DND-41 (cell line): ENCODE measurements around the gene RCAN1.

ENCODE experiments used
- ATAC-seq: fragments of 200-7000 bp; cut with Tn5 transposase; 3 replicates; pipeline ENCODE4 v1.9.1; 2021; ENCODE audit warnings: low read depth; ENCODE audit not compliant: insufficient read depth
- DNase-seq: peaks from one replicate; pipeline ENCODE4 v3.0.0-alpha.2; 2020
- H2AFZ ChIP-seq: 2 replicates; pipeline ENCODE4 v1.6.0; 2012; ENCODE audit warnings: low read depth, low read length
- H3K27ac ChIP-seq: 2 replicates; pipeline ENCODE4 v1.5.1; 2012; ENCODE audit warnings: low read length, inconsistent platforms
- H3K27me3 ChIP-seq: fragments of 200-600 bp; sonication (generic); 2 replicates; pipeline ENCODE4 v1.6.0; 2012; ENCODE audit warnings: low read length, mild to moderate bottlenecking, inconsistent platforms; ENCODE audit not compliant: insufficient read depth, poor library complexity
- H3K36me3 ChIP-seq: 2 replicates; pipeline ENCODE4 v1.5.1; 2012; ENCODE audit warnings: low read length, inconsistent platforms; ENCODE audit not compliant: insufficient read depth
- H3K4me1 ChIP-seq: 2 replicates; pipeline ENCODE4 v1.5.1; 2012; ENCODE audit warnings: mild to moderate bottlenecking, low read length; ENCODE audit not compliant: insufficient read depth
- H3K4me2 ChIP-seq: 2 replicates; pipeline ENCODE4 v1.6.0; 2012; ENCODE audit warnings: mild to moderate bottlenecking, moderate library complexity, low read length, inconsistent platforms; ENCODE audit not compliant: insufficient read depth
- H3K4me3 ChIP-seq, 2 experiments: fragments of 200-600 bp in 1 of 2; shearing (Covaris generic) in 1 of 2; 2 replicates each; pipeline ENCODE4 v1.5.1; 2012 to 2016; ENCODE audit warnings: inconsistent platforms in 2 of 2, low read length in 2 of 2, mild to moderate bottlenecking in 2 of 2, low read depth in 1 of 2, moderate library complexity in 1 of 2
- H3K79me2 ChIP-seq: 2 replicates; pipeline ENCODE4 v1.6.0; 2012; ENCODE audit warnings: low read length, inconsistent platforms; ENCODE audit not compliant: insufficient read depth
- H3K9ac ChIP-seq: 2 replicates; pipeline ENCODE4 v1.6.0; 2012; ENCODE audit warnings: low read depth, mild to moderate bottlenecking, inconsistent platforms, low read length, moderate library complexity
- H3K9me3 ChIP-seq: 2 replicates; pipeline ENCODE4 v1.5.1; 2012; ENCODE audit warnings: low read length, moderate library complexity, mild to moderate bottlenecking, inconsistent platforms; ENCODE audit not compliant: insufficient read depth, severe bottlenecking
- H4K20me1 ChIP-seq: 2 replicates; pipeline ENCODE4 v1.6.0; 2012; ENCODE audit warnings: low read length; ENCODE audit not compliant: insufficient read depth
- EZH2 ChIP-seq: IDR thresholded peaks from 3 replicates; pipeline ENCODE4 v1.6.1; 2012; ENCODE audit warnings: borderline replicate concordance, low read depth, mild to moderate bottlenecking, moderate library complexity, low read length, inconsistent platforms; ENCODE audit not compliant: severe bottlenecking
- TF ChIP-seq, protein P1 (sequence below): IDR thresholded peaks from 2 replicates; pipeline ENCODE4 v1.5.1; 2012; ENCODE audit warnings: borderline replicate concordance, low read length, moderate library complexity, mild to moderate bottlenecking; ENCODE audit not compliant: poor library complexity, severe bottlenecking; ENCODE audit errors: extremely low read depth

RCAN1 gene

GRCh38 chr21:34554227-34554626 is 60.7 kb downstream of the RCAN1 start:
- no peak overlapping the region for H3K27ac ChIP-seq
- no peak overlapping the region for H3K4me2 ChIP-seq
- no peak overlapping the region for H3K4me3 ChIP-seq
- H3K9me3 ChIP-seq = no peaks in the 10 kb centered on the region
- peaks cover under 1% of the 10 kb centered on the region; the same call in 1 of the 2 replicates for H3K36me3 ChIP-seq
- no peaks in the 10 kb centered on the region for H3K4me1 ChIP-seq
- TF ChIP-seq, protein P1, sequence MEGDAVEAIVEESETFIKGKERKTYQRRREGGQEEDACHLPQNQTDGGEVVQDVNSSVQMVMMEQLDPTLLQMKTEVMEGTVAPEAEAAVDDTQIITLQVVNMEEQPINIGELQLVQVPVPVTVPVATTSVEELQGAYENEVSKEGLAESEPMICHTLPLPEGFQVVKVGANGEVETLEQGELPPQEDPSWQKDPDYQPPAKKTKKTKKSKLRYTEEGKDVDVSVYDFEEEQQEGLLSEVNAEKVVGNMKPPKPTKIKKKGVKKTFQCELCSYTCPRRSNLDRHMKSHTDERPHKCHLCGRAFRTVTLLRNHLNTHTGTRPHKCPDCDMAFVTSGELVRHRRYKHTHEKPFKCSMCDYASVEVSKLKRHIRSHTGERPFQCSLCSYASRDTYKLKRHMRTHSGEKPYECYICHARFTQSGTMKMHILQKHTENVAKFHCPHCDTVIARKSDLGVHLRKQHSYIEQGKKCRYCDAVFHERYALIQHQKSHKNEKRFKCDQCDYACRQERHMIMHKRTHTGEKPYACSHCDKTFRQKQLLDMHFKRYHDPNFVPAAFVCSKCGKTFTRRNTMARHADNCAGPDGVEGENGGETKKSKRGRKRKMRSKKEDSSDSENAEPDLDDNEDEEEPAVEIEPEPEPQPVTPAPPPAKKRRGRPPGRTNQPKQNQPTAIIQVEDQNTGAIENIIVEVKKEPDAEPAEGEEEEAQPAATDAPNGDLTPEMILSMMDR = no peak
- no peak for TF ChIP-seq EZH2
- ATAC-seq = no peak
- no peak for DNase-seq
- H3K79me2 ChIP-seq = peaks cover 12% of the 10 kb centered on the region; the same call in 1 of the 2 replicates
- H4K20me1 ChIP-seq = no peaks in the 10 kb centered on the region
- no peaks in the 10 kb centered on the region for H3K27me3 ChIP-seq
- no peak overlapping the region for H2AFZ ChIP-seq
- H3K9ac ChIP-seq = no peak overlapping the region

DNA sequence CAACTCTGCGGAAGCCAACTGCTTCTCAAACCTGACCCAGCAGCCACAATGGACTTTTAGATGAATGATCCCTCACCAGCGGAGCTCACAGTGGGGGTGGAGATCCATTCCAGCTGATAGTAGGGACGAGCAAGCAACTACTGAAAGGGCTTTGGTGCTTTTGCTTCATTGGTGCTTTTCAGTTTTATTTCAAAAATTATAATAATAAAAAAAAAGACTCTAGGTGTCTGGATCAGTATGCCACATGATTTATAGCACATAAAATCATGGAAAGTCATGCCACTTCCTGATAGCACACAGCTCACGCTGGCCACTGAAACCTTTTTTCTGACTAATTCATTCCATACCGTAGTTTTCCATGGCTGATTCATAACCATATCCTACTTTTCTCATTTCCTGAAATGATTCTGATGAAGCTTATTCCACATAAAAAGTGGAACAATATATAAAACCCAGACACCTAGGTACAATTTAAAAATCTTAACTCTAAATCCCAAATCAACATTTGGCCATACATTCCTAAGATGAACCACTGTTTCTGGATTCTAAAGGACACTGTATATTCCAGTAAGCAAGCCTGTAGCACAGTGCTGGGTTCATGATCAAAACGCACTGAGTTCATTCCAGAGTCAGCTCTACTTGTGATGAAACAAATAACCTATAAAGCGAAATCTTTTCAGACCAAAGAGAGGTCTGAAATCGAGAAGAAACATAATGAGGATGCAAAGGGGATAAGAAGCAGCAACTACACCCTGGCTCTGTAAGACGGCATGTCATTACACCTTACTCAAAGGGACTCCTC is 61.6 kb downstream of the RCAN1 start:
- Histone ChIP-seq H3K27ac (no peak overlapping the region), H3K9ac (no peak overlapping the region), H3K36me3 (no peaks in the 10 kb centered on the region), H3K79me2 (peaks cover 12% of the 10 kb centered on the region; the same call in 1 of the 2 replicates), H3K4me3 (no peak overlapping the region), H3K9me3 (no peaks in the 10 kb centered on the region), H3K4me2 (no peak overlapping the region), H3K27me3 (no peaks in the 10 kb centered on the region), H2AFZ (no peak overlapping the region), H4K20me1 (no peaks in the 10 kb centered on the region), H3K4me1 (no peaks in the 10 kb centered on the region)
- DNase-seq (no peak), ATAC-seq (no peak)
- TF ChIP-seq EZH2 = no peak
- TF ChIP-seq, protein P1 = no peak

DNA sequence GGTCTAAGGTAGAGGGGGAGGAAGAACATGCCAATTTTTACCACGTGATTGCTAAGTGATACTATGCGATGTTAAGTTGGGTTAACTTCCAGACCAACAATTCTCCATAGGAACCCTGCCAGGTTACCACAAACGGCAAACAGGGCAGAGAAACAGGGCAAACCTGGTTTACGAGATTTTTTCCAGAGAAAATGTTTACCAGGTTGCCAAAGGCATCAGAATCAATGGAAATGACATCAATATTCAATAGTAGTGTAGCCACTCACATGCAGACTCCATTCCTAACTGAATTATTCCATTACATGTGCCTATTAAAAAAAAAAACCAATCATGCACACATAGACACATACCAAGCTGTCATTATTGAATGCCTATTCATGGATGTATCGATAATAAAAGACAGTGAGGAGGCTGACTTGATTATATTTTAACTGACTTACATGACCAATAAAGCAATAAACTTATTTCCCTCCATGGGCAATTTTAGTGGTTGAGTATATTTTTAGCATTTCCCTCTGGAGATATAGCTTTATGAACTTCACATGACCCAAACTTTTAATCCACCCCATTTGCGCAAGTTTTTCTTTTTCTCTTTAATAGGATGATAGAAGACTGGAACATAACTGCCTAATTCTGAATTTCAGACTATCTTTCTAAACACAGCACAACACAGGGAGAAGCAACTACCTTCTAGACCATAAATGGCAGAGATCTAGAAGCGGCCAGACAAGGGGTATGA is 62.4 kb downstream of the RCAN1 start:
- Histone ChIP-seq H3K4me3 (no peak overlapping the region), H3K27ac (no peak overlapping the region), H3K79me2 (peaks cover 16% of the 10 kb centered on the region; the same call in 1 of the 2 replicates), H3K4me1 (no peaks in the 10 kb centered on the region), H3K4me2 (no peak overlapping the region), H4K20me1 (no peaks in the 10 kb centered on the region), H3K9ac (no peak overlapping the region), H3K9me3 (no peaks in the 10 kb centered on the region), H2AFZ (no peak overlapping the region), H3K27me3 (no peaks in the 10 kb centered on the region), H3K36me3 (no peaks in the 10 kb centered on the region)
- DNase-seq (no peak), ATAC-seq (no peak)
- TF ChIP-seq, protein P1 = no peak
- TF ChIP-seq EZH2 = no peak
